H9 (cell line): ENCODE results near the gene LSM3. TPM values are rescaled to one million over a fixed set of nuclear protein-coding genes. Genes with fewer than 3 reads are reported as not detected.

ENCODE experiments used
- DNase-seq: peaks from one replicate; pipeline ENCODE4 v3.0.0-alpha.2; 2017
- H2AFZ ChIP-seq: one replicate; pipeline ENCODE4 v1.6.1; 2013; ENCODE audit warnings: mild to moderate bottlenecking, low read length, control low read depth, moderate library complexity
- H2AK5ac ChIP-seq: 2 replicates; pipeline ENCODE4 v1.6.1; 2013; ENCODE audit warnings: low read length, control low read depth, mixed read lengths; ENCODE audit not compliant: insufficient read length
- H2BK120ac ChIP-seq: one replicate; pipeline ENCODE4 v1.6.1; 2013; ENCODE audit warnings: low read depth, mild to moderate bottlenecking, low read length, control low read depth, inconsistent platforms; ENCODE audit not compliant: poor library complexity, severe bottlenecking
- H2BK12ac ChIP-seq: 2 replicates; pipeline ENCODE4 v1.6.1; 2013; ENCODE audit warnings: low read length, control low read depth, mixed read lengths, low read depth; ENCODE audit not compliant: insufficient read length
- H2BK15ac ChIP-seq: 2 replicates; pipeline ENCODE4 v1.6.1; 2013; ENCODE audit warnings: low read depth, low read length, control low read depth
- H2BK20ac ChIP-seq: one replicate; pipeline ENCODE4 v1.6.1; 2013; ENCODE audit warnings: low read depth, mild to moderate bottlenecking, low read length, control low read depth, inconsistent platforms; ENCODE audit not compliant: poor library complexity, severe bottlenecking
- H2BK5ac ChIP-seq: 2 replicates; pipeline ENCODE4 v1.6.1; 2013; ENCODE audit warnings: low read length, control low read depth, mixed read lengths; ENCODE audit not compliant: insufficient read length
- H3K14ac ChIP-seq: 2 replicates; pipeline ENCODE4 v1.6.1; 2013; ENCODE audit warnings: low read length, control low read depth; ENCODE audit not compliant: insufficient read depth
- H3K18ac ChIP-seq: 2 replicates; pipeline ENCODE4 v1.6.1; 2013; ENCODE audit warnings: low read depth, mild to moderate bottlenecking, mixed read lengths, low read length, control low read depth; ENCODE audit not compliant: insufficient read length
- H3K23ac ChIP-seq: 2 replicates; pipeline ENCODE4 v1.6.1; 2013; ENCODE audit warnings: low read length, control low read depth, mixed read lengths, low read depth; ENCODE audit not compliant: insufficient read length
- H3K23me2 ChIP-seq: 2 replicates; pipeline ENCODE4 v1.6.1; 2013; ENCODE audit warnings: low read depth, mild to moderate bottlenecking, mixed read lengths, low read length, control low read depth; ENCODE audit not compliant: insufficient read length, poor library complexity, severe bottlenecking
- H3K27ac ChIP-seq: 2 replicates; pipeline ENCODE4 v1.5.1; 2013; ENCODE audit warnings: low read length, control low read depth, mixed read lengths, low read depth; ENCODE audit not compliant: insufficient read length
- H3K27me3 ChIP-seq: 2 replicates; pipeline ENCODE4 v1.6.1; 2013; ENCODE audit warnings: low read length, control low read depth, inconsistent platforms; ENCODE audit not compliant: insufficient read depth
- H3K4ac ChIP-seq: 2 replicates; pipeline ENCODE4 v1.6.1; 2013; ENCODE audit warnings: low read depth, mild to moderate bottlenecking, control low read depth, inconsistent platforms, low read length, moderate library complexity
- H3K4me1 ChIP-seq: 2 replicates; pipeline ENCODE4 v1.6.1; 2013; ENCODE audit warnings: low read length, control low read depth, inconsistent platforms; ENCODE audit not compliant: insufficient read depth
- H3K4me2 ChIP-seq: 2 replicates; pipeline ENCODE4 v1.6.1; 2013; ENCODE audit warnings: low read length, control low read depth, mixed read lengths; ENCODE audit not compliant: insufficient read length, insufficient read depth
- H3K56ac ChIP-seq: 2 replicates; pipeline ENCODE4 v1.6.1; 2013; ENCODE audit warnings: low read depth, mild to moderate bottlenecking, mixed read lengths, low read length, control low read depth; ENCODE audit not compliant: insufficient read length
- H3K79me1 ChIP-seq: 2 replicates; pipeline ENCODE4 v1.6.1; 2013; ENCODE audit warnings: low read depth, mild to moderate bottlenecking, moderate library complexity, low read length, control low read depth, inconsistent platforms; ENCODE audit not compliant: insufficient read depth, poor library complexity, severe bottlenecking
- H3K79me2 ChIP-seq: 2 replicates; pipeline ENCODE4 v1.6.1; 2013; ENCODE audit warnings: low read length, control low read depth, inconsistent platforms; ENCODE audit not compliant: insufficient read depth
- H3K9ac ChIP-seq: 2 replicates; pipeline ENCODE4 v1.6.1; 2013; ENCODE audit warnings: low read length, control low read depth, mixed read lengths; ENCODE audit not compliant: insufficient read length; ENCODE audit errors: extremely low read depth
- H3K9me3 ChIP-seq: one replicate; pipeline ENCODE4 v1.6.1; 2013; ENCODE audit warnings: low read depth, low read length, inconsistent platforms; ENCODE audit not compliant: control insufficient read depth
- H3T11ph ChIP-seq: one replicate; pipeline ENCODE4 v1.6.1; 2013; ENCODE audit warnings: mild to moderate bottlenecking, low read length, control low read depth, inconsistent platforms
- H4K20me1 ChIP-seq: one replicate; pipeline ENCODE4 v1.6.1; 2013; ENCODE audit not compliant: control insufficient read depth, insufficient read length, insufficient read depth
- H4K5ac ChIP-seq: 2 replicates; pipeline ENCODE4 v1.6.1; 2013; ENCODE audit warnings: low read depth, mild to moderate bottlenecking, mixed read lengths, low read length, control low read depth; ENCODE audit not compliant: insufficient read length
- H4K8ac ChIP-seq: replicated peaks from 2 replicates; pipeline ENCODE4 v1.6.1; 2013; ENCODE audit warnings: low read length, control low read depth, mixed read lengths, low read depth; ENCODE audit not compliant: insufficient read length
- H4K91ac ChIP-seq: 2 replicates; pipeline ENCODE4 v1.6.1; 2013; ENCODE audit warnings: low read depth, mild to moderate bottlenecking, moderate library complexity, mixed read lengths, low read length, control low read depth; ENCODE audit not compliant: insufficient read length
- H3K27ac Mint-ChIP-seq, 3 experiments: 2 replicates in 2 of 3; 3 replicates in 1 of 3; pipeline ENCODE4 v1.8.0; 2020 to 2021; ENCODE audit warnings: mixed read lengths in 3 of 3, mild to moderate bottlenecking in 1 of 3, moderate library complexity in 1 of 3
- H3K27me3 Mint-ChIP-seq: 2 replicates; pipeline ENCODE4 v1.8.0; 2021; ENCODE audit warnings: low read depth, mild to moderate bottlenecking, moderate library complexity, mixed read lengths
- H3K36me3 Mint-ChIP-seq, 3 experiments: 2 replicates in 2 of 3; 3 replicates in 1 of 3; pipeline ENCODE4 v1.8.0; 2020 to 2021; ENCODE audit warnings: low read depth in 3 of 3, mixed read lengths in 3 of 3; ENCODE audit not compliant: insufficient read depth in 1 of 3
- H3K4me1 Mint-ChIP-seq, 2 experiments: 2 replicates each; pipeline ENCODE4 v1.8.0; 2020; ENCODE audit warnings: mixed read lengths in 2 of 2
- H3K4me3 Mint-ChIP-seq, 2 experiments: 2 replicates in 1 of 2; 3 replicates in 1 of 2; pipeline ENCODE4 v1.8.0; 2020 to 2021; ENCODE audit warnings: mild to moderate bottlenecking in 2 of 2, mixed read lengths in 2 of 2, moderate library complexity in 1 of 2
- H3K9me3 Mint-ChIP-seq, 2 experiments: 2 replicates in 1 of 2; 3 replicates in 1 of 2; pipeline ENCODE4 v1.8.0; 2020; ENCODE audit warnings: mild to moderate bottlenecking in 2 of 2, mixed read lengths in 2 of 2, moderate library complexity in 1 of 2
- WGBS: extraction: QIAGEN DNeasy Blood & Tissue Kit; methylation state at CpG from one replicate; pipeline ENCODE4 v1.1.7; 2013; ENCODE audit warnings: missing lambda C conversion rate, low lambda C conversion rate, mixed read lengths; ENCODE audit not compliant: insufficient read length; ENCODE audit errors: extremely low coverage; 5-methylcytosine and 5-hydroxymethylcytosine counted together
- total RNA-seq: library from RNA; stranded (reverse); gene quantifications from 2 replicates; pipeline ENCODE4 v1.2.1, GENCODE V29; 2021
- TF ChIP-seq, protein P1 (sequence below): fragments of 200-600 bp; sonication (generic); conservative IDR thresholded peaks from 3 replicates; pipeline ENCODE4 v1.8.0; 2021; ENCODE audit warnings: antibody characterized with exemption, mild to moderate bottlenecking

Gene LSM3
- total RNA-seq, 1 experiment from 2014 or later, result 24.4 TPM

DNA sequence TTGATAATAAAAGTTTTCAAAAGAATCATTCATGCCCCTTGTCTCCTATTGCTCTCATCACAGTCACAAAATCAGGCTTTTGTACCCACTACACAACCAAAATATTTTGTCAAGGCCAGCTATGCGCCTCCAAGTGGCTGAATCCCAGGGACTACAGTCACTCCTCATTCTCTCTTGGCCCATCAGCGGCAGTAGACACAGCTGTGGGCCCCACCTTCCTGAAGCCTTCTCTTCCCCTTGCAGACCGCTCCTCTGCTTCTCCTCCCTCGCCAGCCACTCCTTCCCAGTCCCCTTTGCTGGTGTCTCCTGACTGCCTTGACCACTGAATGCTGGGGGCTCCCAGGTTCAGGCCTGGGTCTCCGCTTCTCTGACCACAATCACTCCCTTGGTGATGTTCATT is 52.1 kb downstream of the LSM3 start:
- H3K4me1 ChIP-seq, result no peaks in the 10 kb centered on the region
- H3T11ph ChIP-seq, result no peak overlapping the region
- H4K91ac ChIP-seq, result no peak overlapping the region
- no peak overlapping the region for H2BK12ac ChIP-seq
- no peak overlapping the region for H2BK20ac ChIP-seq
- no peak overlapping the region for H3K14ac ChIP-seq
- no peak overlapping the region for H3K9ac ChIP-seq
- peaks cover 15% of the 10 kb centered on the region for H3K27me3 Mint-ChIP-seq
- H3K23me2 ChIP-seq, result no peaks in the 10 kb centered on the region
- no peak overlapping the region for H2BK5ac ChIP-seq
- H3K27me3 ChIP-seq, result no peaks in the 10 kb centered on the region
- H3K23ac ChIP-seq, result no peak overlapping the region
- WGBS, result no CpG with 5 or more reads among the region's 5 CpGs
- no peaks in the 10 kb centered on the region for H3K79me2 ChIP-seq
- H4K20me1 ChIP-seq, result no peaks in the 10 kb centered on the region
- H3K4me1 Mint-ChIP-seq, result peaks cover 26 to 27% of the 10 kb centered on the region in 2 experiments
- no peak overlapping the region for H2AFZ ChIP-seq
- H2AK5ac ChIP-seq, result no peak overlapping the region
- H3K79me1 ChIP-seq, result no peaks in the 10 kb centered on the region
- no peak for DNase-seq
- H3K4me2 ChIP-seq, result no peak overlapping the region
- H3K56ac ChIP-seq, result no peak overlapping the region
- H3K27ac ChIP-seq, result no peak overlapping the region
- no peak overlapping the region for H4K5ac ChIP-seq
- TF ChIP-seq, protein P1, sequence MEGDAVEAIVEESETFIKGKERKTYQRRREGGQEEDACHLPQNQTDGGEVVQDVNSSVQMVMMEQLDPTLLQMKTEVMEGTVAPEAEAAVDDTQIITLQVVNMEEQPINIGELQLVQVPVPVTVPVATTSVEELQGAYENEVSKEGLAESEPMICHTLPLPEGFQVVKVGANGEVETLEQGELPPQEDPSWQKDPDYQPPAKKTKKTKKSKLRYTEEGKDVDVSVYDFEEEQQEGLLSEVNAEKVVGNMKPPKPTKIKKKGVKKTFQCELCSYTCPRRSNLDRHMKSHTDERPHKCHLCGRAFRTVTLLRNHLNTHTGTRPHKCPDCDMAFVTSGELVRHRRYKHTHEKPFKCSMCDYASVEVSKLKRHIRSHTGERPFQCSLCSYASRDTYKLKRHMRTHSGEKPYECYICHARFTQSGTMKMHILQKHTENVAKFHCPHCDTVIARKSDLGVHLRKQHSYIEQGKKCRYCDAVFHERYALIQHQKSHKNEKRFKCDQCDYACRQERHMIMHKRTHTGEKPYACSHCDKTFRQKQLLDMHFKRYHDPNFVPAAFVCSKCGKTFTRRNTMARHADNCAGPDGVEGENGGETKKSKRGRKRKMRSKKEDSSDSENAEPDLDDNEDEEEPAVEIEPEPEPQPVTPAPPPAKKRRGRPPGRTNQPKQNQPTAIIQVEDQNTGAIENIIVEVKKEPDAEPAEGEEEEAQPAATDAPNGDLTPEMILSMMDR, result no peak
- H3K4me3 Mint-ChIP-seq, result no peak overlapping the region
- no peak overlapping the region for H3K4ac ChIP-seq
- H3K9me3 Mint-ChIP-seq, result peaks cover 7 to 9% of the 10 kb centered on the region in 2 experiments
- no peak overlapping the region for H4K8ac ChIP-seq
- peaks cover 6% of the 10 kb centered on the region for H3K9me3 ChIP-seq
- H3K18ac ChIP-seq, result no peak overlapping the region
- H2BK15ac ChIP-seq, result no peak overlapping the region
- no peak overlapping the region for H2BK120ac ChIP-seq
- H3K27ac Mint-ChIP-seq, result no peak overlapping the region
- peaks cover 2 to 11% (median 2%) of the 10 kb centered on the region in 3 experiments; a peak in 4 of 7 replicates for H3K36me3 Mint-ChIP-seq
